ENCODE measurements around the gene SLIT3. TPM values are rescaled to one million over a fixed set of nuclear protein-coding genes. Genes with fewer than 3 reads are reported as not detected.

Gene SLIT3
- total and polyA plus RNA-seq, 2 donors from 2014 or later = 14.5 to 54.1 TPM

GRCh38 chr5:168766426-168766700 is 534.6 kb downstream of the SLIT3 start:
- H3K4me3 ChIP-seq (ENCODE audit: low read length in 3 of 3) = no peak overlapping the region
- intact Hi-C loops (cut with DNase I) = no loop called here
- FAIRE-seq = no peak
- no peaks in the 10 kb centered on the region for H3K36me3 ChIP-seq (ENCODE audit: control insufficient read depth in 2 of 3, insufficient read depth in 3 of 3, low read length in 3 of 3)
- no peak overlapping the region for H3K9ac ChIP-seq (ENCODE audit: low read length in 3 of 3)
- H3K4me1 ChIP-seq (ENCODE audit: control insufficient read depth in 2 of 3, insufficient read depth in 2 of 3, low read depth in 1 of 3, low read length in 3 of 3) = no peaks in the 10 kb centered on the region
- no peaks in the 10 kb centered on the region for H3K27me3 ChIP-seq (ENCODE audit: control insufficient read depth, insufficient read depth, low read length)
- H3K27ac ChIP-seq (ENCODE audit: low read depth in 2 of 2, low read length in 2 of 2) = no peak overlapping the region
- no peak for DNase-seq
- H3K9me3 ChIP-seq (ENCODE audit: control insufficient read depth in 2 of 3, insufficient read depth in 1 of 3, low read length in 3 of 3) = no peaks in the 10 kb centered on the region
- no peak for TF ChIP-seq CTCF (IDR thresholded peaks at IDR 0.05; ENCODE audit: borderline replicate concordance, extremely low read depth, insufficient read depth)

DNA sequence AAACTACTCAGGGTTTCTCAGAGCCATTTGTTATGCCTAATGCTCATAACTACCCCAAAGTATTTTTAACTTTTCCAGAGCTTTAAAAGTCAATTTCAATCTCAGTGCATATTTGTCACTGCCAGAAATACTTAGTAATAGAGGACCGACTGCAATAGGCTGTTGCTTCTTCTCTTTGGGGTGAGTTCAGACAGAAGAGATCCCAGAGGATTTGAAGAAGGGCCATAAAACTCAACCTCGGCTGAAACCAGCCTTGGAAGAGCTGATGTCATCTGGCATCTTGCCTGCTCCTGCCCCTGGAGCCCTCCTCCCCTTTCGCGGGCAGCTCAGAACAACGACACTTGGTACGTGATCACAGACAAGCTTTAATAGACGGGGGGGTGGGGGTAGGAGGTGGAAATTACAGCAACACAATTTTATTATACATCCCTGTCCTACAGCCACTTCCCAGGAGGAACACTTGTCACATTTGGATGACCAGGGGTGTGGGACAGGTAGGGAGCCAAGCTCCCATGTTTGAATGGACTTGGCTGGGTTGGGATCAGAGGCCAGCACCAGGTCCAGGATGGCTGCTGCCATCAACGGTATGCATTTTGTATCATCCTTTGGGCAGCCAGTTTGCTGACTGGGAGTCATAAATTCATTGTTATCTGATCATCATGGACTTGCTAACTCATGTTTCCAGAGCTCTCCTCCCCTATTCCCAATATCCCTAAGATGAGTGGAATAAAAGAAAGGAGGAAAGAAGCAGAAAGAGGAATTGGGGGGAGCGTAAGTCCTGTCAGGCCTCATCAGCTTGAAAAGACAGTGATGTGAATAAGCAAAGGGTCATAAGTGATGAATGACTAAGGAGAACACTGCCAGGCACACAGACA is 535.2 kb downstream of the SLIT3 start:
- FAIRE-seq = no peak

DNA sequence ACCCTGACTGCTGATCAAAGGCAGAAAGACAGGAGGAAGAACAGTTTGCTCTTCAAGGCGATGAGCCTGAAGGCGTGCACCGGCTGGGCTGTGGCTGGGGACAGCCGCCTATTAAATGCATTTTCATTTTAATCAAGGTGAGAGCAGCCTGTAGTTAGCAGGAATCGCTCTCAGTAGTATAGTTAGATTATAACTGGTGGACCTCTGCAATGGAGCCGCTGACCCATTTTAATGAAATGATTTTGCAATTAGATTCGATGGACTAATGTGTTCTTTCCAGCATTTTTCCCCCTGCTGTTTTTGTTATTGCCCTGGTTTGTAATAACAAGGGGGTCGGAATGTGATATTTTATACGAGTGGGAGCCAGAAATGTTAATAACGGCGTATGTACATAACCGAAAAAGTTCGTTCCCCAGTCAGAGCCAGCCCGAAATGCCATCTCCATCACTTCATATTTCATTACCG is 535.8 kb downstream of the SLIT3 start:
- H3K27me3 ChIP-seq (ENCODE audit: control insufficient read depth, insufficient read depth, low read length) = no peaks in the 10 kb centered on the region
- no peaks in the 10 kb centered on the region for H3K4me1 ChIP-seq (ENCODE audit: control insufficient read depth in 2 of 3, insufficient read depth in 2 of 3, low read depth in 1 of 3, low read length in 3 of 3)
- FAIRE-seq = no peak
- no peak for DNase-seq
- TF ChIP-seq CTCF (IDR thresholded peaks at IDR 0.05; ENCODE audit: borderline replicate concordance, extremely low read depth, insufficient read depth) = no peak
- no peak overlapping the region for H3K9ac ChIP-seq (ENCODE audit: low read length in 3 of 3)
- H3K36me3 ChIP-seq (ENCODE audit: control insufficient read depth in 2 of 3, insufficient read depth in 3 of 3, low read length in 3 of 3) = no peaks in the 10 kb centered on the region
- H3K4me3 ChIP-seq (ENCODE audit: low read length in 3 of 3) = no peak overlapping the region
- H3K9me3 ChIP-seq (ENCODE audit: control insufficient read depth in 2 of 3, insufficient read depth in 1 of 3, low read length in 3 of 3) = no peaks in the 10 kb centered on the region
- intact Hi-C loops (cut with DNase I) = no loop called here
- no peak overlapping the region for H3K27ac ChIP-seq (ENCODE audit: low read depth in 2 of 2, low read length in 2 of 2)

More for the DNA sequence above, 535.2 kb downstream of the SLIT3 start:
- peak in 3 of 5 donors; percentile 32 to 83 (median 60) for DNase-seq
- H3K4me3 ChIP-seq (ENCODE audit: low read length in 3 of 3) = no peak overlapping the region
- TF ChIP-seq CTCF (IDR thresholded peaks at IDR 0.05; ENCODE audit: borderline replicate concordance, extremely low read depth, insufficient read depth) = no peak
- no peak overlapping the region for H3K9ac ChIP-seq (ENCODE audit: low read length in 3 of 3)
- no peaks in the 10 kb centered on the region for H3K9me3 ChIP-seq (ENCODE audit: control insufficient read depth in 2 of 3, insufficient read depth in 1 of 3, low read length in 3 of 3)
- H3K27me3 ChIP-seq (ENCODE audit: control insufficient read depth, insufficient read depth, low read length) = no peaks in the 10 kb centered on the region
- intact Hi-C loops (cut with DNase I) = no loop called here
- H3K4me1 ChIP-seq (ENCODE audit: control insufficient read depth in 2 of 3, insufficient read depth in 2 of 3, low read depth in 1 of 3, low read length in 3 of 3) = no peaks in the 10 kb centered on the region
- no peaks in the 10 kb centered on the region for H3K36me3 ChIP-seq (ENCODE audit: control insufficient read depth in 2 of 3, insufficient read depth in 3 of 3, low read length in 3 of 3)
- peak overlapping the region in 1 of 2 donors; percentile 49 for H3K27ac ChIP-seq (ENCODE audit: low read depth in 2 of 2, low read length in 2 of 2)
